ENCODE data around the gene RNPEPL1. TPM values are rescaled to one million over a fixed set of nuclear protein-coding genes. Genes with fewer than 3 reads are reported as not detected.

Gene RNPEPL1
- total and polyA plus RNA-seq, 10 of the 15 experiments (the other 5 are each of a cell fraction or from before 2014, with no cell fraction given): 0.24 to 49.5 (median 6.8) TPM

DNA sequence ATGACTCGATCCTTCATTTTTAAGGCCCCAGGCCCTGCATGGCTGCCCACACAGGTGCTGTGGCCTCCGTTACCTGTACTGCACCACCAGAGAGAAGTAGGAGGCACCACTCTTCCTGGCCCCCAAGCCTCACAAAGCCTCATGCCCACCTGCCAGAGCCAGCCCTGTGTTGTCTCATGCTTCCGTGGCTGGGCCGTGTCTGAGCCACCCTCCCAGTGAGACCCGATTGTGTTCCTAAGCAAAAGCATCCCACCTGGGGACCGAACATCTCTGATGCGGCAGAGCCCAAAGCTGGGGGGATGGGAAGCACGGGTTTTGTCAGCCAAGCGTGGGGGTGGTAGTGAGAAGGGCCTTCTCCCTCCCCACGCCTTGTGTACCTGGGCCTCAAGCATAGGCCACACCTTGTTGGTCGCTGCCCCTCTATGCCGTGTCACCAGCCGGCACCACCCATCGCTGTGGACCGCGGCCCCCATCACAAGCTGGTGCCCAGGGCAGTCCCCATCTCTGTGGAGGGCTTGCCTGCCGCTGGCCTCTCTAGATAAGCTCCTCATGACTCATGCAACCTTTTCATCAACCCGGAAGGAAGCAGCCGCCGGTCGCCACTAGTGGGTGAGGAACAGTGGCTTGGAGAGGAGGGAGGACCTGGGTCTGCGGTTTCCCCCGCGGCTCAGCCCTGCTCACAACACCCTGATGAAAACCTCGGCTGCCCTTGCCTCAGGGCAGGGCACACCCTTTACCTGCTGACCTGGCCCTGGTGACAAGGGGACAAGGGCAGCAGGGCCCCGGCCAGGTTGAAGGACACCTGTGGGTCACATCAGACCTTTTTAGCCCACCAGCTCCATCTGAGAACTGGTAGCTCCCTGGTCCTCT is 2.7 kb upstream of the RNPEPL1 start (continued):
- TF ChIP-seq ZBTB4 (CRISPR knock-in tag; IDR thresholded peaks at IDR 0.05) (no peak), ZNF384 (IDR thresholded peaks at IDR 0.05; ENCODE audit: borderline replicate concordance, low read depth, low read length) (no peak), SMC3 (IDR thresholded peaks at IDR 0.05; ENCODE audit: borderline replicate concordance, low read length) (no peak), CHD4 (IDR thresholded peaks at IDR 0.05) (no peak), EZH2 (IDR thresholded peaks at IDR 0.05; ENCODE audit: borderline replicate concordance, control insufficient read depth, low read depth, low read length) (no peak), MXI1 (IDR thresholded peaks at IDR 0.05; ENCODE audit: low read depth, low read length) (no peak), SPI1 (IDR thresholded peaks at IDR 0.05; ENCODE audit: borderline replicate concordance, insufficient read depth, low read depth, low read length) (peak; percentile 26; the same call in 1 of the 2 replicates), ZBTB40 (IDR thresholded peaks at IDR 0.05; ENCODE audit: borderline replicate concordance) (no peak), RB1 (IDR thresholded peaks at IDR 0.05; ENCODE audit: borderline replicate concordance) (no peak), POLR2AphosphoS2 (IDR thresholded peaks at IDR 0.05; ENCODE audit: low read depth, low read length) (0 out of 2 replicates have a peak, but pooled peaks have one; percentile 31), CREB1 (IDR thresholded peaks at IDR 0.05; ENCODE audit: low read depth) (no peak), NRF1 (conservative IDR thresholded peaks at IDR 0.05; ENCODE audit: low read depth, low read length) (no peak)
- TF ChIP-seq, protein P1, sequence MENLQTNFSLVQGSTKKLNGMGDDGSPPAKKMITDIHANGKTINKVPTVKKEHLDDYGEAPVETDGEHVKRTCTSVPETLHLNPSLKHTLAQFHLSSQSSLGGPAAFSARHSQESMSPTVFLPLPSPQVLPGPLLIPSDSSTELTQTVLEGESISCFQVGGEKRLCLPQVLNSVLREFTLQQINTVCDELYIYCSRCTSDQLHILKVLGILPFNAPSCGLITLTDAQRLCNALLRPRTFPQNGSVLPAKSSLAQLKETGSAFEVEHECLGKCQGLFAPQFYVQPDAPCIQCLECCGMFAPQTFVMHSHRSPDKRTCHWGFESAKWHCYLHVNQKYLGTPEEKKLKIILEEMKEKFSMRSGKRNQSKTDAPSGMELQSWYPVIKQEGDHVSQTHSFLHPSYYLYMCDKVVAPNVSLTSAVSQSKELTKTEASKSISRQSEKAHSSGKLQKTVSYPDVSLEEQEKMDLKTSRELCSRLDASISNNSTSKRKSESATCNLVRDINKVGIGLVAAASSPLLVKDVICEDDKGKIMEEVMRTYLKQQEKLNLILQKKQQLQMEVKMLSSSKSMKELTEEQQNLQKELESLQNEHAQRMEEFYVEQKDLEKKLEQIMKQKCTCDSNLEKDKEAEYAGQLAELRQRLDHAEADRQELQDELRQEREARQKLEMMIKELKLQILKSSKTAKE (IDR thresholded peaks at IDR 0.05; ENCODE audit: low read depth, poor library complexity, severe bottlenecking): no peak
- TF ChIP-seq, protein P2, sequence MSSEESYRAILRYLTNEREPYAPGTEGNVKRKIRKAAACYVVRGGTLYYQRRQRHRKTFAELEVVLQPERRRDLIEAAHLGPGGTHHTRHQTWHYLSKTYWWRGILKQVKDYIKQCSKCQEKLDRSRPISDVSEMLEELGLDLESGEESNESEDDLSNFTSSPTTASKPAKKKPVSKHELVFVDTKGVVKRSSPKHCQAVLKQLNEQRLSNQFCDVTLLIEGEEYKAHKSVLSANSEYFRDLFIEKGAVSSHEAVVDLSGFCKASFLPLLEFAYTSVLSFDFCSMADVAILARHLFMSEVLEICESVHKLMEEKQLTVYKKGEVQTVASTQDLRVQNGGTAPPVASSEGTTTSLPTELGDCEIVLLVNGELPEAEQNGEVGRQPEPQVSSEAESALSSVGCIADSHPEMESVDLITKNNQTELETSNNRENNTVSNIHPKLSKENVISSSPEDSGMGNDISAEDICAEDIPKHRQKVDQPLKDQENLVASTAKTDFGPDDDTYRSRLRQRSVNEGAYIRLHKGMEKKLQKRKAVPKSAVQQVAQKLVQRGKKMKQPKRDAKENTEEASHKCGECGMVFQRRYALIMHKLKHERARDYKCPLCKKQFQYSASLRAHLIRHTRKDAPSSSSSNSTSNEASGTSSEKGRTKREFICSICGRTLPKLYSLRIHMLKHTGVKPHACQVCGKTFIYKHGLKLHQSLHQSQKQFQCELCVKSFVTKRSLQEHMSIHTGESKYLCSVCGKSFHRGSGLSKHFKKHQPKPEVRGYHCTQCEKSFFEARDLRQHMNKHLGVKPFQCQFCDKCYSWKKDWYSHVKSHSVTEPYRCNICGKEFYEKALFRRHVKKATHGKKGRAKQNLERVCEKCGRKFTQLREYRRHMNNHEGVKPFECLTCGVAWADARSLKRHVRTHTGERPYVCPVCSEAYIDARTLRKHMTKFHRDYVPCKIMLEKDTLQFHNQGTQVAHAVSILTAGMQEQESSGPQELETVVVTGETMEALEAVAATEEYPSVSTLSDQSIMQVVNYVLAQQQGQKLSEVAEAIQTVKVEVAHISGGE (CRISPR knock-in tag; IDR thresholded peaks at IDR 0.05): no peak

All from GM12878 (cell line).